Activated CD4-positive, alpha-beta memory T cell treated with anti-CD3 and anti-CD28 coated beads, Interleukin-2, amount 10 ng/mL, durations not matched to agents 7 days and 5 days (primary cell): ENCODE results near the gene TAS2R60. TPM values are rescaled to one million over a fixed set of nuclear protein-coding genes. Genes with fewer than 3 reads are reported as not detected.
A peak's percentile ranks its signal among the peaks of the same experiment; 100 is the strongest.
"Not testable (repeated sequence)": the region's sequence is repeated elsewhere in the genome, so short reads cannot be mapped to it uniquely, and the experiment has no call there.

Experiments used
- CTCF ChIA-PET: fragments of 350-600 bp; sonication (Branson Sonifier 250); formaldehyde crosslinking; loops from one replicate; lab custom pipeline; 2021; ENCODE audit warnings: antibody characterized with exemption, inconsistent platforms; lab: Charles Lee
- POLR2A ChIA-PET: fragments of 350-600 bp; sonication (Branson Sonifier 250); formaldehyde crosslinking; loops from one replicate; lab custom pipeline; 2021; ENCODE audit warnings: antibody characterized with exemption; lab: Charles Lee
- DNase-seq: peaks from one replicate; pipeline ENCODE4 v3.0.0-alpha.2; 2020
- H3K27ac Mint-ChIP-seq: one replicate; pipeline ENCODE4 v1.8.0; 2021; ENCODE audit warnings: mild to moderate bottlenecking, mixed read lengths
- H3K27me3 Mint-ChIP-seq: one replicate; pipeline ENCODE4 v1.8.0; 2021; ENCODE audit warnings: mixed read lengths
- H3K36me3 Mint-ChIP-seq: one replicate; pipeline ENCODE4 v1.8.0; 2021; ENCODE audit warnings: low read depth, mixed read lengths
- H3K4me1 Mint-ChIP-seq: one replicate; pipeline ENCODE4 v1.8.0; 2021; ENCODE audit warnings: mixed read lengths
- H3K4me3 Mint-ChIP-seq: one replicate; pipeline ENCODE4 v1.8.0; 2021; ENCODE audit warnings: mild to moderate bottlenecking, mixed read lengths
- H3K9me3 Mint-ChIP-seq: one replicate; pipeline ENCODE4 v1.8.0; 2021; ENCODE audit warnings: mixed read lengths
- total RNA-seq, 2 experiments: library from RNA; stranded (reverse); gene quantifications; one replicate each; pipeline ENCODE4 v1.2.3, GENCODE V29; 2021

TAS2R60 gene
- total RNA-seq, 2 experiments from 2014 or later: not detected

DNA sequence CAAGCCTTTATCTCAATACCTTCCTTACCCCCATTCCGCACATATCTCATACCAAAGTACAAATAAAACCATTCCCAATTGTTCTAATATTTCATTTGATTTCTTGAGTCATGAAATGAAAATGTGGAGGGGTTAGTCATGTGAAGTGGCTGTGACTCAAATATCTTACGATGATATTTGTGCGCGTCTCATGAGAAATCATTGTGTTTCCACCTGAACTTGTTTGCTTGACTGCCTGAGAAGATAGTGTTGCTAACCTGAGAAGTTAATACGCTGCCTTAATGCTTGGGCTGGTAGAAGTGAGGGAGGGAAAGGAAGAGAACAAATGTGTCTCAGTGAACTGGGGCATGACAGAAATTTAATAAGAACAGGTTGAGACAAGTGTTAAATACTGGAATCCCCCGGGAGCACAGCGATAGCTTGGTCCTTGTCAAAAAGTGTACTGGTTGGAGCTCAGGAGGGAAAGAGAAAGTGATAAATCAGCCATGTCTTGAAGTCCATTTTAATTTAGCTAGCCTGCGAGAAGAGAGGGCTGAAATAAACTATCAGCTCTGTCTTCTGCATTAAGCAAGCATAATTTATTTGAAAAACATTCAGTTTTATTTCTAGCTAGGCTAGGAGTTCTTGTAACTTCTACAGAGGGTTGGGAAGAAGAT lies 27.4 kb upstream of the TAS2R60 start:
- peaks cover 3% of the 10 kb centered on the region for H3K27me3 Mint-ChIP-seq
- no peaks in the 10 kb centered on the region for H3K9me3 Mint-ChIP-seq
- ChIA-PET CTCF (interaction anchor here (0.7 to 3.7 kb wide), 21 partner anchors 8 to 1680 kb away, joined by 3 to 57 read pairs (median 4); partner anchors contain the start of gene EPHA1), POLR2A (interaction anchor here (0.9 kb wide), 2 partner anchors 36 to 175 kb away, joined by 4 read pairs; no protein-coding TSS in a partner anchor)
- H3K36me3 Mint-ChIP-seq: no peaks in the 10 kb centered on the region
- DNase-seq: no peak
- no peak overlapping the region for H3K4me3 Mint-ChIP-seq
- no peaks in the 10 kb centered on the region for H3K4me1 Mint-ChIP-seq
- H3K27ac Mint-ChIP-seq: no peak overlapping the region

DNA sequence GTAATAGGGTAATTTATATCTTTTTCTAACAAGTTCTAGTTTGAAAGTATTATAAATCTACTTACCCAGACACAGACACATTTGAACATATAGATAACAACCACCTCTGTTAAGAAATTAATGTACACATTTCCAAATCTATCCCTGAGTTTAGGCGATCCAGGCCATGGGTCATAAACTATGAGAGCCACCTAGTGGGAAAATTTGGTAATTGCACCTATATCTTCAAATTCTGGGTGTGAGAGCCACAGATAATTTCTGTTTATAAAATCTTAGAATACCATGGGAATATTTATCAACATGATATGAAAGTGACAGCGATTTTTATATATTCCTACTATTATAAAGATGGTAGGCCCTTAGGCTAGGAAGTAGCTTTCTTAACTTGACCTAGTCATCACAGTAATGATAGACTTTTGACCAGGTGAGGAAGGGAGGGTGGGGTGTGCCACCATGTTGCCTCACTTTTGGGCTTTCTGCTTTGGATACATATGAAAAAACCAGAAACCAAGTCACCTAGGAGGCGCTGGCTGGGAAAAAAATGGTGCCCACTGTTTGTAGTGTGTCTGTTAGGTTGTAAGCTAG lies 26.6 kb upstream of the TAS2R60 start:
- ChIA-PET CTCF (interaction anchor here (0.7 to 3.7 kb wide), 23 partner anchors 9 to 476 kb away, joined by 3 to 57 read pairs (median 5); partner anchors contain the start of gene EPHA1), POLR2A (interaction anchor here (0.9 to 1.0 kb wide), 2 partner anchors 36 to 176 kb away, joined by 4 read pairs; no protein-coding TSS in a partner anchor)
- H3K27me3 Mint-ChIP-seq: peaks cover 3% of the 10 kb centered on the region
- H3K36me3 Mint-ChIP-seq: no peaks in the 10 kb centered on the region
- no peak overlapping the region for H3K4me3 Mint-ChIP-seq
- H3K27ac Mint-ChIP-seq: no peak overlapping the region
- no peaks in the 10 kb centered on the region for H3K4me1 Mint-ChIP-seq
- peak; percentile 13 for DNase-seq
- no peaks in the 10 kb centered on the region for H3K9me3 Mint-ChIP-seq

DNA sequence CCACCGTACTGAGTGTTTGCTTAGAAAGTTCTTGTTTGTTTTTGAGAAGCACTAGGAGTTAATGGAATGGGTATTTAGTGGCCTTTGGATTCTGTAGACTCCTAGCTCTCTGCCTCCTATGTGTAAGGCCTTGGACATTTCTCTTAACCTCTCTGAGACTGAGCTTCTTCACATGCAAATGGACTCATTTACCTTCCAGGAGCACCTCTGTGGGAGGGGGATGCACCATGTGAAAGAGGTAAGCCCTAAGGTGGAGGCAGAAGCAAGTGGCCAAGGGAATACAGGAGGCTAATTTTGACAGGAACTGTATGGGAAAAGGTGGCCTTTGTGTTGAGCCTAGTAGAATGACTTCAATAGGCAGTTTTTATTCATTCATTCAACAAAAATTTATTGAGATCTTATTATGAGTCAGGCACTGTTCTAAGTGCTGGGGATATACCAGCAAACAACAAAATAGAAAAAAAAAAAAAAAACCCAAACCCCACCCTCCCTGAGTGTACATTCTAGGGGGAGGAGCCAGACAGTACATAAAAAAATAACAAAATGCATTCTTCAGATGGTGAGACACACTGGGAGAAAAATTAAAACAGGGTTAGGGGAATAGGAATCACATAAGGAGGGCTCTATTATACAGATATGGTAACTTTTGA lies 25.4 kb upstream of the TAS2R60 start:
- ChIA-PET CTCF (interaction anchor here (0.7 to 3.7 kb wide), 8 partner anchors 9 to 316 kb away, joined by 3 to 57 read pairs (median 6); partner anchors contain the start of gene EPHA1), POLR2A (no interaction called here)
- Mint-ChIP-seq H3K4me1 (no peaks in the 10 kb centered on the region), H3K27ac (no peak overlapping the region), H3K36me3 (no peaks in the 10 kb centered on the region), H3K9me3 (no peaks in the 10 kb centered on the region), H3K4me3 (no peak overlapping the region), H3K27me3 (peaks cover 3% of the 10 kb centered on the region)
- DNase-seq: peak; percentile 4

DNA sequence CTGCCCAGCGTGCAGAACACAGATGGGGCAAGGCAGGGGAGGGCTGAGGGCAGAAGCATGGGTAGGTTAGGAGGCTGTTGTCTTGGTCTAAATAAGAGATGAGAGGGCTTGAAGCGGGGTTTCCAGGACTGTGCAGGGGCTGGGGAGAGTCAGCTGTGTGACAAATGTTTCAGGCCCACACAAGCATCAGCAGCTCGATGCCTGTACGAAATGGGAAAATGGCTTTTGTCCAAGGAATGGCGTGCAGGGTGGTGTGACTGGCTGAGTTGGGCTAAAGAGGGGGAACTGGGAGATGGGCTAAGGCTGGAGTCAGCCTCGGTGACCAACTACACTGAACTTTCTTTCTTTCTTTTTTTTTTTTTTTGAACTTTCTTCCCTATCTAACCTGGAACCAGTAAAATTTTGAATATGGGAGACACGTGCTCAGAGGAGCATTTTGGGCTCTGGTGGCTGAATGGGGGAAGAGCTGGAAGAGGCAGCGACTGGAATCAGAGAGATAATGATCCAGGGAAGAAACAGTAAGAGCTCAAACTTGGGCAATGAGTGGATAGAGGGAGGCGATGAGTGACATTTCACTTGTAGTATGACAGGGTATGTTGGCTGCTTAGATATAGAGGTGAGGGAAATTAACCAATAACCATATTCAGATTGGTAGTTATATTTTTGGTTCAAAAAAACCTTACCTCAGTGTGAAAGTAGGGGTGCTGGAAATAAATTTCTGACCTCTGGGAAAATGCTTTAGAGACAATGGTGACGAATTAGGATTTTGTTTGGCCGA lies 24.4 kb upstream of the TAS2R60 start:
- POLR2A ChIA-PET: no interaction called here
- Mint-ChIP-seq H3K27ac (no peak overlapping the region), H3K27me3 (peaks cover 3% of the 10 kb centered on the region), H3K4me3 (no peak overlapping the region), H3K9me3 (no peaks in the 10 kb centered on the region), H3K36me3 (no peaks in the 10 kb centered on the region), H3K4me1 (no peaks in the 10 kb centered on the region)
- CTCF ChIA-PET: interaction anchor here (1.9 kb wide), 1 partner anchor 204 kb away, joined by 5 read pairs; no protein-coding TSS in a partner anchor
- peak; percentile 9 for DNase-seq

DNA sequence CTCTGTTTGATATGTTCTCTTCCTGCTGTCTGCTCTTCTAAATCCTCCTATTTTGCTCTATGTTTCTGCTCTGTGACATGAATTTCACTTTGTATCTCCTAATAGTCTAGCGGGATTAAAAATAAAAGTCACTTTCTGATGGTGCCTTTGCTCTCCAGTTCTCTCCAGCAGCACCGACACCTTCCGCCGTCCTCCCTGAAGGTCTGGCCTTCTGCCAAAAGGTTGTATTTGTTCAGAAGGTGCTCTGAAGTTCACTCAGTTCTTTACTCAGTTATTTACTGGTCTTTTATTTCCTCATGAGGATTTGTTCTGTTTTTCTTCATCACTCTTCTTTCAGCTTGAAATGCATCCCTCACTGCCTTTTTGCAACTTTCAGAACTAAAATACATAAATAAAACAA lies 23.4 kb upstream of the TAS2R60 start:
- POLR2A ChIA-PET: no interaction called here
- H3K9me3 Mint-ChIP-seq: no peaks in the 10 kb centered on the region
- H3K4me3 Mint-ChIP-seq: no peak overlapping the region
- H3K36me3 Mint-ChIP-seq: no peaks in the 10 kb centered on the region
- H3K27me3 Mint-ChIP-seq: peaks cover 3% of the 10 kb centered on the region
- CTCF ChIA-PET: no interaction called here
- H3K27ac Mint-ChIP-seq: no peak overlapping the region
- no peak for DNase-seq
- H3K4me1 Mint-ChIP-seq: no peaks in the 10 kb centered on the region

- H3K4me1 Mint-ChIP-seq, H3K27ac Mint-ChIP-seq, POLR2A ChIA-PET, DNase-seq, H3K9me3 Mint-ChIP-seq, H3K36me3 Mint-ChIP-seq, H3K27me3 Mint-ChIP-seq, H3K4me3 Mint-ChIP-seq: not testable (repeated sequence)
- CTCF ChIA-PET: interaction anchor here (1.6 kb wide), 1 partner anchor 17 kb away, joined by 3 read pairs; no protein-coding TSS in a partner anchor
Measured at GRCh38 chr7:143420624-143421023, 22.6 kb upstream of the TAS2R60 start.

DNA sequence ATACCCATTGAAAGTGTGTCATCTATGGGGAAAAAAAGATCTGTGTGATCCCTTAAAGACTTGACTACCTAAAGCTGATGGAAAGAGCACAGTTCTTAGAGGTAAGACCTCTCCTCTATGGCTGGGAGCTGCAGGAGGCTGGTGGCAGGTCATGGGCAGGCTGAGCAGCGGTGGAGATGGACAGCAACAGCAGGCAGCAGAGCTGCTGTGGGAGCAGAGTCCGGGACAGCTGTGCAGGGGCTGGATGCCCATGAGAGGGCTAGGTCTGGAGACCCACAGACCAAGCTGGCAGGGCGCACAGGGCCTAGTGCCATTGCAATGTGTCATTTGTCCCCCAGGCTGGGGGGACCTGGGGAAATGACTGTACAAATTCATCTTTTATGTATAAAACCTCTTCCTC lies 21.2 kb upstream of the TAS2R60 start:
- H3K36me3 Mint-ChIP-seq: no peaks in the 10 kb centered on the region
- no peaks in the 10 kb centered on the region for H3K9me3 Mint-ChIP-seq
- DNase-seq: no peak
- H3K27me3 Mint-ChIP-seq: peaks cover 3% of the 10 kb centered on the region
- CTCF ChIA-PET: interaction anchor here (1.6 to 1.7 kb wide), 2 partner anchors 19 to 182 kb away, joined by 3 to 12 read pairs; no protein-coding TSS in a partner anchor
- POLR2A ChIA-PET: no interaction called here
- H3K27ac Mint-ChIP-seq: no peak overlapping the region
- H3K4me3 Mint-ChIP-seq: no peak overlapping the region
- H3K4me1 Mint-ChIP-seq: peaks cover 7% of the 10 kb centered on the region

GRCh38 chr7:143424476-143424875 lies 18.8 kb upstream of the TAS2R60 start:
- H3K27me3 Mint-ChIP-seq, H3K4me1 Mint-ChIP-seq, H3K9me3 Mint-ChIP-seq, H3K27ac Mint-ChIP-seq, POLR2A ChIA-PET, H3K4me3 Mint-ChIP-seq, CTCF ChIA-PET, H3K36me3 Mint-ChIP-seq, DNase-seq: not testable (repeated sequence)

DNA sequence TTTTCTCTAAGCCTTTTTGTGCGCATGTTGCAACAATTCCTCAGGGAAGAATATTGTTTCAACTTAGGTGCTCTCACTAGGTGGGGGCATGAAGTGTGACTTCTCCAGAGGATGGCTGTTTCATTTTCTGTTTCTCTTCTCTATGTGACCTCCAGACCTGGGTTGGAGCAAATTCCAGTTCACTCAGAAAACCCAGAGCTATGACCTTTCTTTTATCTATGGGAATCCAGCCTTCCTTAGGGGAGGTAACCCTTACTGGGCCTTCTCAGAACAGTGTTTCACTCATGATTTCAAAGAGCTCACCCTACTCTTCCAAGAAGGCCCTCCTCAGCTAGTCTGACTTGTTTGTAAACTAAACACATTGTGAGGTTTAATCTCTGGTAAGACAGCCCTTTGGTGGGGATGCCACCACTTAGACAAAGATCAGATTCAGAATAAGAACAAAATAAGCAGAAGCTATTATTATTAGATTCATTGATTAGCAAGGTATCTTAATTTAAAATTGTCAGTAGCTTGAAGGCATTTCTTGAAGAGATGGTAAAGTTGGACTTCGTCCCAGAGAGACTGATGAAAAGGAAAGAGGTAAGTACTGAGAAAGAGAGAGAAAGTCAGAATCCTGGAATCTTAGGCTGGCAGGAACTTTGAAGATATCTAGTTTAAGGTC lies 16.6 kb upstream of the TAS2R60 start:
- ChIA-PET CTCF (interaction anchor here (1.0 to 1.1 kb wide), 2 partner anchors 9 to 11 kb away, joined by 3 to 5 read pairs; no protein-coding TSS in a partner anchor), POLR2A (no interaction called here)
- no peak overlapping the region for H3K27ac Mint-ChIP-seq

GRCh38 chr7:143429770-143430698 lies 13.2 kb upstream of the TAS2R60 start:
- Mint-ChIP-seq H3K27ac (no peak overlapping the region), H3K4me1 (peaks cover 7% of the 10 kb centered on the region), H3K36me3 (no peaks in the 10 kb centered on the region), H3K4me3 (no peak overlapping the region), H3K27me3 (peaks cover 3% of the 10 kb centered on the region), H3K9me3 (no peaks in the 10 kb centered on the region)
- DNase-seq: no peak
- ChIA-PET CTCF (no interaction called here), POLR2A (no interaction called here)

More for the DNA sequence above, 16.6 kb upstream of the TAS2R60 start:
- DNase-seq: no peak
- no peaks in the 10 kb centered on the region for H3K9me3 Mint-ChIP-seq
- H3K4me1 Mint-ChIP-seq: peaks cover 7% of the 10 kb centered on the region
- no peaks in the 10 kb centered on the region for H3K27me3 Mint-ChIP-seq
- no peaks in the 10 kb centered on the region for H3K36me3 Mint-ChIP-seq
- no peak overlapping the region for H3K4me3 Mint-ChIP-seq

DNA sequence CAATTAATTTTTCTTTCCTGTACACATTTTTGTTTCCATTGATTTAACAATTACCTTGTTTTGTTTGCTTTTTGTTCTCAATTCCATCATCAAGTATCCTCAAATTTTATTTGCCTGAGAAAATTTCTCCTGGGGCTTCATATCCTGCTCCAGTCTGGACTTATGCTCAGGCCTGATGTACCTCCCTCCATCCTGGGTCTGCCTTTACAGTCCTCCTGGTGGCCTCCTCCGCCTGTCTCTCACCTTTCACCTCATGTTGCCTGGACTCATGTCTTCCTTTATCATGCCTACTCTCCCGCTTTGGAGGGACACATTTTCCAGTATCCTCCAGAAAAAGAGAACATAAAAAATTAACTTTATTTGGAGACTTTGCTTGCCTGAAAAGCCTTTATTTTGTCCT lies 12.1 kb upstream of the TAS2R60 start:
- Mint-ChIP-seq H3K4me3 (no peak overlapping the region), H3K36me3 (no peaks in the 10 kb centered on the region), H3K9me3 (no peaks in the 10 kb centered on the region), H3K27me3 (peaks cover 3% of the 10 kb centered on the region), H3K4me1 (peaks cover 7% of the 10 kb centered on the region), H3K27ac (no peak overlapping the region)
- ChIA-PET POLR2A (no interaction called here), CTCF (interaction anchor here (2.1 kb wide), 1 partner anchor 191 kb away, joined by 4 read pairs; no protein-coding TSS in a partner anchor)
- DNase-seq: no peak
